Testis (tissue), 3 donors: ENCODE measurements around the gene GTF3A. TPM values are rescaled to one million over a fixed set of nuclear protein-coding genes. Genes with fewer than 3 reads are reported as not detected.
A peak's percentile ranks its signal among the peaks of the same experiment; 100 is the strongest.

Experiments used
- DNase-seq: peaks from one replicate; pipeline ENCODE4 v3.0.0-alpha.2; 2019
- H3K27ac ChIP-seq, 2 donors: fragments of 200-600 bp; sonication (generic); one replicate each; pipeline ENCODE4 v1.5.1; 2019
- H3K27me3 ChIP-seq: fragments of 200-600 bp; sonication (generic); one replicate; pipeline ENCODE4 v1.5.1; 2019
- H3K36me3 ChIP-seq: fragments of 200-600 bp; sonication (generic); one replicate; pipeline ENCODE4 v1.5.1; 2017; ENCODE audit warnings: low read depth; ENCODE audit errors: missing control alignments
- H3K4me1 ChIP-seq: fragments of 200-600 bp; sonication (generic); one replicate; pipeline ENCODE4 v1.5.1; 2019
- H3K4me3 ChIP-seq, 2 donors: fragments of 200-600 bp; sonication (generic); one replicate each; pipeline ENCODE4 v1.5.1; 2017 to 2019
- H3K9me3 ChIP-seq: fragments of 200-600 bp; sonication (generic); one replicate; pipeline ENCODE4 v1.5.1; 2017
- CTCF ChIP-seq, 3 experiments: fragments of 450-650 bp in 2 of 3; fragments of 200-600 bp in 1 of 3; sonication (generic) in 1 of 3; IDR thresholded peaks; one replicate each; pipeline ENCODE4 v1.5.1; 2016 to 2019; ENCODE audit warnings: antibody characterized with exemption in 3 of 3, mild to moderate bottlenecking in 2 of 3, moderate library complexity in 1 of 3
- POLR2A ChIP-seq: fragments of 450-650 bp; IDR thresholded peaks from one replicate; pipeline ENCODE4 v1.6.1; 2017; ENCODE audit warnings: antibody characterized with exemption, mild to moderate bottlenecking, moderate library complexity
- WGBS, 2 donors: methylation state at CpG; one replicate each; pipeline ENCODE4 v1.1.5; 2018; 5-methylcytosine and 5-hydroxymethylcytosine counted together
- intact Hi-C: fragments of 100-400 bp; cut with DNase I; formaldehyde crosslinking; loops from one replicate; pipeline ENCODE4 v1.15.1; 2023; ENCODE audit warnings: low total_unique reads
- polyA plus RNA-seq: library from polyadenylated mRNA; stranded (reverse); fragments of 350-450 nt; fragmentation: Illumina TruSeq; extraction: RNeasy Lipid Tissue Mini Kit (QIAGEN cat#74804); gene quantifications from one replicate; pipeline ENCODE4 v1.2.3, GENCODE V29; 2014; ENCODE audit warnings: low read depth, low replicate concordance; ENCODE audit not compliant: insufficient read depth
- small RNA-seq, 2 donors: library from RNA; depleted of rRNA; stranded (forward); fragments of <200 nt; gene quantifications; one replicate each; pipeline ENCODE3, GENCODE V24; 2016
- total RNA-seq, 2 donors: library from RNA; depleted of rRNA; stranded (reverse); fragments of >200 nt; gene quantifications; one replicate each; pipeline ENCODE4 v1.2.3, GENCODE V29; 2016

Gene GTF3A
- total and polyA plus RNA-seq, 3 donors from 2014 or later, result 73.2 to 82.6 (median 75.7) TPM

DNA sequence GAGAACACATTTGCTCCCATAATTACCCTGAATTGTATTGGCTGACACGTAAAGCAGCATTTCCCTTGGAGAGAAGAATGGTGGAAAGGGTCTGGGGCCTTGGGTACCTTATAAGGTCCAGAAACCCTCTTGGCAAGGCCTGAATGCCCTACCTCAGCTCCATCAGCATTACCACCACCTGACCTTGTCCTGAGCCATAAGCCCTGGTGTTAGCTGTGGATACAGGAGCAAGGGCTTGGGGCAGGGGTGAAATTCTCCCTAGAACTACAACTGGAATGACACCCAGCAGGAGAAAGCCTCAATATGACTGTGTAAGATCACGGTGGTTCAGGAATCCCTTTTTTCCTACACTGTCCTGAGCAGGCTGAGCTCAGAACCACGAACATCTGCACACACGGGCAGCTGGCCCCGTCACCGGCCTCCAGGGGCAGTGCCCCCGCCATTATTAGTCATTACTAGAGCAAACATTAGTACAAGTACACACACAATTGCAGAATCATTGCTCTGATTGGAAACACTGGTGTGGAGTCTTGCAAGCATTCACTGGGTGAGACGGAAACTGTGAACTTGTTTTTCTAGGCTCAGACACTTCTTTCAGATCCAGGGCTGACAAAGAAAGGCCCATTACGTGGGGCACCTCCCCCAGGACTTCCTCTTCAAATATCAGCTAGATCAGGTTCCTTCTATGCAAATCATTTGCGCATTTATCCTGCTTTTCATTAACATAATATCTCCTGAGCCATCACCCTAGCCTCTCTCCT lies 52.7 kb downstream of the GTF3A start:
- H3K27ac ChIP-seq, result no peak overlapping the region
- no peak overlapping the region for H3K4me3 ChIP-seq
- no peaks in the 10 kb centered on the region for H3K36me3 ChIP-seq
- DNase-seq, result no peak
- H3K27me3 ChIP-seq, result no peaks in the 10 kb centered on the region
- 67% methylated on average over 10 of the region's 10 CpGs for WGBS, 2 donors
- intact Hi-C loops, result no loop called here
- no peak for TF ChIP-seq POLR2A
- no peak for TF ChIP-seq CTCF (IDR thresholded peaks at IDR 0.05)
- H3K4me1 ChIP-seq, result no peaks in the 10 kb centered on the region
- H3K9me3 ChIP-seq, result no peaks in the 10 kb centered on the region

GRCh38 chr13:27481766-27482165 lies 57.3 kb downstream of the GTF3A start:
- H3K27me3 ChIP-seq, result no peaks in the 10 kb centered on the region
- DNase-seq, result peak; percentile 84

DNA sequence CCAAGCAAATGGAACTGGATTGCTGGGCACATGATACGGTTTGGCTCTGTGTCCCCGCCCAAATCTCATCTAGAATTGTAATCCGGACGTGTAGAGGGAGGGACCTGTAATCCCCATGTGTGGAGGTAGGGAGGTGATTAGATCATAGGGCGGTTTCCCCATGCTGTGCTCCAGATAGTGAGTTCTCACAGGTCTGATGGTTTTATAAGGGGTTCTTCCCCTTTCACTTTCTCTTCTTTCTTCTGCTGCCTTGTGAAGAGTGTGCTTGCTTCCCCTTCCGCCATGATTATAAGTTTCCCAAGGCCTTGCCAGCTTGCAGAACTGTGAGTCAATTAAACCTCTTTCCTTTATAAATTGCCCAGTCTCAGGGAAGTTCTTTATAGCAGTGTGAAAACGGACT lies 58.6 kb downstream of the GTF3A start:
- 71 to 81% methylated on average over 7 of the region's 7 CpGs for WGBS, 2 donors
- no peaks in the 10 kb centered on the region for H3K36me3 ChIP-seq
- H3K4me3 ChIP-seq, result no peak overlapping the region
- H3K27me3 ChIP-seq, result no peaks in the 10 kb centered on the region
- H3K9me3 ChIP-seq, result no peaks in the 10 kb centered on the region
- TF ChIP-seq CTCF (IDR thresholded peaks at IDR 0.05) (no peak), POLR2A (no peak)
- DNase-seq, result no peak
- no peak overlapping the region for H3K27ac ChIP-seq
- H3K4me1 ChIP-seq, result no peaks in the 10 kb centered on the region
- intact Hi-C loops, result no loop called here

More at GRCh38 chr13:27481766-27482165, 57.3 kb downstream of the GTF3A start:
- 5 to 10% methylated on average over 11 of the region's 11 CpGs for WGBS, 2 donors
- intact Hi-C loops, result no loop called here
- TF ChIP-seq POLR2A (no peak), CTCF (IDR thresholded peaks at IDR 0.05) (peak; percentile 20 to 64 (median 63))
- Histone ChIP-seq H3K36me3 (no peaks in the 10 kb centered on the region), H3K27ac (no peak overlapping the region), H3K4me3 (no peak overlapping the region), H3K9me3 (no peaks in the 10 kb centered on the region), H3K4me1 (no peaks in the 10 kb centered on the region)

- intact Hi-C loops, result no loop called here
- no peak for TF ChIP-seq CTCF (IDR thresholded peaks at IDR 0.05)
- TF ChIP-seq POLR2A, result no peak
- no peak overlapping the region for H3K27ac ChIP-seq
- H3K4me1 ChIP-seq, result no peaks in the 10 kb centered on the region
- H3K9me3 ChIP-seq, result no peaks in the 10 kb centered on the region
- DNase-seq, result no peak
- WGBS, 2 donors, result 91 to 100% methylated on average over 1 to 11 of the region's 11 CpGs
- H3K36me3 ChIP-seq, result no peaks in the 10 kb centered on the region
- no peaks in the 10 kb centered on the region for H3K27me3 ChIP-seq
- H3K4me3 ChIP-seq, result no peak overlapping the region
These were observed 59.0 kb downstream of the GTF3A start for GRCh38 chr13:27483421-27483820.

Small RNAs within 50 kb of the gene (small RNA-seq; reads per million reads assigned to genes)
- gene RNY1P1, result 0 reads per million in 2 donors

Other genes with a start within 250 kb of the GTF3A start
- 100 to 1,000 TPM; 200 to 353 TPM for gene RPL21, start 173.1 kb upstream of the GTF3A start, total RNA-seq
- 996 TPM for gene RPL21, start 173.1 kb upstream of the GTF3A start, polyA plus RNA-seq
- 1 to 10 TPM; 8.2 to 10.0 TPM for gene RASL11A, start 153.8 kb upstream of the GTF3A start, total RNA-seq
- gene RASL11A, start 153.8 kb upstream of the GTF3A start, polyA plus RNA-seq, result 11.8 TPM
- 100 to 1,000 TPM in 1 of 2 donors, 10 to 100 TPM in 1; 87.6 to 141 TPM for gene MTIF3, start 25.9 kb downstream of the GTF3A start, total RNA-seq
- gene MTIF3, start 25.9 kb downstream of the GTF3A start, polyA plus RNA-seq, result 94.2 TPM
- gene LNX2, start 195.9 kb downstream of the GTF3A start, total RNA-seq, result 10 to 100 TPM; 34.6 to 39.6 TPM
- gene LNX2, start 195.9 kb downstream of the GTF3A start, polyA plus RNA-seq, result 22.5 TPM
- gene POLR1D, start 197.3 kb downstream of the GTF3A start, total RNA-seq, result 100 to 1,000 TPM; 126 to 136 TPM
- gene POLR1D, start 197.3 kb downstream of the GTF3A start, polyA plus RNA-seq, result 180 TPM